ENCODE data around the gene ICAM4. TPM values are rescaled to one million over a fixed set of nuclear protein-coding genes. Genes with fewer than 3 reads are reported as not detected.

The ICAM4 gene
- total RNA-seq, 2 donors from 2014 or later, result 0.55 TPM; not detected in 1

DNA sequence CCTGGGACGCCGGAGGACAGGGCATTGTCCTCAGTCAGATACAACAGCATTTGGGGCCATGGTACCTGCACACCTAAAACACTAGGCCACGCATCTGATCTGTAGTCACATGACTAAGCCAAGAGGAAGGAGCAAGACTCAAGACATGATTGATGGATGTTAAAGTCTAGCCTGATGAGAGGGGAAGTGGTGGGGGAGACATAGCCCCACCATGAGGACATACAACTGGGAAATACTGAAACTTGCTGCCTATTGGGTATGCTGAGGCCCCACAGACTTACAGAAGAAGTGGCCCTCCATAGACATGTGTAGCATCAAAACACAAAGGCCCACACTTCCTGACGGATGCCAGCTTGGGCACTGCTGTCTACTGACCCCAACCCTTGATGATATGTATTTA lies 1.4 kb upstream of the ICAM4 start:
- Histone ChIP-seq H3K27ac (no peak overlapping the region), H3K4me3 (no peak overlapping the region), H3K4me1 (peaks cover 0 to 47% of the 10 kb centered on the region in 2 donors), H3K9me3 (no peaks in the 10 kb centered on the region), H3K27me3 (peaks cover 16 to 22% of the 10 kb centered on the region in 2 donors), H3K36me3 (peaks cover 16% of the 10 kb centered on the region)
- TF ChIP-seq, protein P1, sequence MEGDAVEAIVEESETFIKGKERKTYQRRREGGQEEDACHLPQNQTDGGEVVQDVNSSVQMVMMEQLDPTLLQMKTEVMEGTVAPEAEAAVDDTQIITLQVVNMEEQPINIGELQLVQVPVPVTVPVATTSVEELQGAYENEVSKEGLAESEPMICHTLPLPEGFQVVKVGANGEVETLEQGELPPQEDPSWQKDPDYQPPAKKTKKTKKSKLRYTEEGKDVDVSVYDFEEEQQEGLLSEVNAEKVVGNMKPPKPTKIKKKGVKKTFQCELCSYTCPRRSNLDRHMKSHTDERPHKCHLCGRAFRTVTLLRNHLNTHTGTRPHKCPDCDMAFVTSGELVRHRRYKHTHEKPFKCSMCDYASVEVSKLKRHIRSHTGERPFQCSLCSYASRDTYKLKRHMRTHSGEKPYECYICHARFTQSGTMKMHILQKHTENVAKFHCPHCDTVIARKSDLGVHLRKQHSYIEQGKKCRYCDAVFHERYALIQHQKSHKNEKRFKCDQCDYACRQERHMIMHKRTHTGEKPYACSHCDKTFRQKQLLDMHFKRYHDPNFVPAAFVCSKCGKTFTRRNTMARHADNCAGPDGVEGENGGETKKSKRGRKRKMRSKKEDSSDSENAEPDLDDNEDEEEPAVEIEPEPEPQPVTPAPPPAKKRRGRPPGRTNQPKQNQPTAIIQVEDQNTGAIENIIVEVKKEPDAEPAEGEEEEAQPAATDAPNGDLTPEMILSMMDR (IDR thresholded peaks at IDR 0.05), result no peak
- no peak for DNase-seq (ENCODE audit: low spot score)

DNA sequence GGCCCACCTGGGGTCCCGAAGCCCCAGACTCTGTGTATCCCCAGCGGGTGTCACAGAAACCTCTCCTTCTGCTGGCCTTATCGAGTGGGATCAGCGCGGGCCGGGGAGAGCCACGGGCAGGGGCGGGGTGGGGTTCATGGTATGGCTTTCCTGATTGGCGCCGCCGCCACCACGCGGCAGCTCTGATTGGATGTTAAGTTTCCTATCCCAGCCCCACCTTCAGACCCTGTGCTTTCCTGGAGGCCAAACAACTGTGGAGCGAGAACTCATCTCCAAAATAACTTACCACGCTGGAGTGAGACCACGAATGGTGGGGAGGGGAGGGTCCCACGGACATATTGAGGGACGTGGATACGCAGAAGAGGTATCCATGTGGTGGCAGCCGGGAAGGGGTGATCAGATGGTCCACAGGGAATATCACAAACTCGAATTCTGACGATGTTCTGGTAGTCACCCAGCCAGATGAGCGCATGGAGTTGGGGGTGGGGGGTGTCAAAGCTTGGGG lies 2.0 kb downstream of the ICAM4 start:
- TF ChIP-seq, protein P1 (IDR thresholded peaks at IDR 0.05), result no peak
- Histone ChIP-seq H3K27me3 (peaks cover 31 to 40% of the 10 kb centered on the region in 2 donors), H3K9me3 (no peaks in the 10 kb centered on the region), H3K36me3 (peaks cover 12% of the 10 kb centered on the region), H3K4me3 (peak overlapping the region in 1 of 2 donors; percentile 41), H3K4me1 (peaks cover 0 to 77% of the 10 kb centered on the region in 2 donors), H3K27ac (no peak overlapping the region)
- no peak for DNase-seq (ENCODE audit: low spot score)

DNA sequence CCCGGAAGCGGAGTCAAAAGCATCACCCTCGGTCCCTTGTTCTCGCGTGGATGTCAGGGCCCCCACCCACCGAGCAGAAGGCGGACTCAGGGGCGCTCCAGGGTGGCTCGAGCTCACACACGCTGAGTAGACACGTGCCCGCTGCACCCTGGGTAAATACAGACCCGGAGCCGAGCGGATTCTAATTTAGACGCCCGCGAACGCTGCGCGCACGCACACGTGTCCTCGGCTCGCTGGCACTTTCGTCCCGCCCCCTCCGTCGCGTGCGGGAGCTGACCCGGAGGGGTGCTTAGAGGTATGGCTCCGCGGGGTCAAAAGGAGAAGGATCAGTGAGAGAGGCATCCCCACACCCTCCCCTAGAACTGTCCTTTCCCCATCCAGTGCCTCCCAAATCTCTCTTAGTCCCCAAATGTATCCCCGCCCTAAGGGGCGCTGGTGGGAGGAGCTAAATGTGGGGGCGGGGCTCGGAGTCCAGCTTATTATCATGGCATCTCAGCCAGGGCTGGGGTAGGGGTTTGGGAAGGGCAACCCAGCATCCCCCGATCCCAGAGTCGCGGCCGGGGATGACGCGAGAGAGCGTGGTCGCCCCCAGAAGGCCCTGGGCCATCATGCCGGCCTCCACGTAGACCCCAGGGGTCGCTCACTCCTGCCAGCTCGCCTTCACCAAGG lies 2.5 kb downstream of the ICAM4 start:
- Histone ChIP-seq H3K4me3 (peak overlapping the region; percentile 20 to 41), H3K9me3 (no peaks in the 10 kb centered on the region)
- no peak for DNase-seq (ENCODE audit: low spot score)

DNA sequence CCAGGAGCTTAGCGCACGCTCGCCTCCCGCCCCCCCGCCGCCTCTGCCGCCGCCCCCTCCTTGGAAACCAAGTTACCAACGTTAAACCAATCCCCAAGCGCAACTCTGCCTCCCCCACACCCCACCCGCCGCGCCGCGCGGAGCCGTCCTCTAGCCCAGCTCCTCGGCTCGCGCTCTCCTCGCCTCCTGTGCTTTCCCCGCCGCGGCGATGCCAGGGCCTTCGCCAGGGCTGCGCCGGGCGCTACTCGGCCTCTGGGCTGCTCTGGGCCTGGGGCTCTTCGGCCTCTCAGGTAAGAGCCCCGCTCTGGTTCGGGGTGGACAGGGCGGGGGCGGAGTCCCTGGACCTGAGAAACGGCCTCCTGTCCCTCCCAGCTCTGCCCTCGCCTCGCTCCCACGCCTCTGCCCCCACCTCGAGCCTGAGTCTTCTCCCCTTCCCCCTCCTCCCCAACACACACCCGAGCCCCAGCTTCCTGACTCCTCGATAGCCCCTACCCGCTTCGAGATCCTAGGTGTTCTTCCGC lies 3.1 kb downstream of the ICAM4 start, which contains the start of gene ICAM5:
Gene ICAM5 (plus strand): TSS at position 117 of the 521 bp plus-strand sequence. CDS start 92 bp downstream, at position 209.
- H3K9me3 ChIP-seq, result no peaks in the 10 kb centered on the region
- peak within 1 kb of the TSS; percentile 20 to 41 for H3K4me3 ChIP-seq
- DNase-seq (ENCODE audit: low spot score), result no peak
- H3K4me1 ChIP-seq, result peaks cover 0 to 77% of the 10 kb centered on the region in 2 donors
- H3K27ac ChIP-seq, result no peak within 1 kb of the TSS
- H3K27me3 ChIP-seq, result peaks cover 39 to 51% of the 10 kb centered on the region in 2 donors
- TF ChIP-seq, protein P1 (IDR thresholded peaks at IDR 0.05), result no peak
- H3K36me3 ChIP-seq, result peaks cover under 1% of the 10 kb centered on the region

More for the DNA sequence above, 2.5 kb downstream of the ICAM4 start:
- peaks cover 36 to 46% of the 10 kb centered on the region in 2 donors for H3K27me3 ChIP-seq
- no peak overlapping the region for H3K27ac ChIP-seq
- H3K4me1 ChIP-seq, result peaks cover 0 to 77% of the 10 kb centered on the region in 2 donors
- H3K36me3 ChIP-seq, result peaks cover 6% of the 10 kb centered on the region
- TF ChIP-seq, protein P1 (IDR thresholded peaks at IDR 0.05), result no peak

DNA sequence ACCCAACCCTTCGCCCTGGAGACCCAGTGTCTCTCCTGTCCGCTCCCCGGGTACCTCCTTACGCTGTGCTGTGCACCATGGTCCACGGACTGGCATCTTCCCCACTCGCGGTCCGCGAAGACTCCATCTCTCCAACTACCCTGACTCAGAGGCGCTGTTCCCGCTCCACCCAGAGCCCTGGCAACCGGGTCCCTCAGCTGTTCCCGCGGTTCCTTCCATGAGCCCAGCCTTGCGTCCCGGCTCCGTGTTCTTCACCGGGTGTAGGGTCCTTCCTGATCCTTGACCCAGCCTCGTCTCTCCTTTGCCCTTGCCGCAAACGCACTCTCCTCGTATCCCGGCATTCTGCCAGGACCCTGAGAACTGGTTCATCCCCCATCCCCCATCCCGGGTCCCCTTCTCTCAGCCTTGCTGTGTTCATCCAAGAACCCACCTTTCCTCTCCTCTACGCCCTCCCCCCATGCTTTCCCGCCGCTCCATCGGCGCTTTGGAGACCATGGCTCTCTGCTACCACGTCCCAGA lies 3.7 kb downstream of the ICAM4 start:
- peaks cover 39 to 56% of the 10 kb centered on the region in 2 donors for H3K27me3 ChIP-seq
- DNase-seq (ENCODE audit: low spot score), result no peak
- H3K4me1 ChIP-seq, result peaks cover 0 to 81% of the 10 kb centered on the region in 2 donors

More for the DNA sequence above, 3.7 kb downstream of the ICAM4 start:
- Histone ChIP-seq H3K9me3 (no peaks in the 10 kb centered on the region), H3K4me3 (peak overlapping the region; percentile 18 to 41), H3K36me3 (no peaks in the 10 kb centered on the region), H3K27ac (no peak overlapping the region)
- TF ChIP-seq, protein P1 (IDR thresholded peaks at IDR 0.05), result no peak
